ENCODE results near the gene DMRTB1.

- TF ChIP-seq, protein P1, sequence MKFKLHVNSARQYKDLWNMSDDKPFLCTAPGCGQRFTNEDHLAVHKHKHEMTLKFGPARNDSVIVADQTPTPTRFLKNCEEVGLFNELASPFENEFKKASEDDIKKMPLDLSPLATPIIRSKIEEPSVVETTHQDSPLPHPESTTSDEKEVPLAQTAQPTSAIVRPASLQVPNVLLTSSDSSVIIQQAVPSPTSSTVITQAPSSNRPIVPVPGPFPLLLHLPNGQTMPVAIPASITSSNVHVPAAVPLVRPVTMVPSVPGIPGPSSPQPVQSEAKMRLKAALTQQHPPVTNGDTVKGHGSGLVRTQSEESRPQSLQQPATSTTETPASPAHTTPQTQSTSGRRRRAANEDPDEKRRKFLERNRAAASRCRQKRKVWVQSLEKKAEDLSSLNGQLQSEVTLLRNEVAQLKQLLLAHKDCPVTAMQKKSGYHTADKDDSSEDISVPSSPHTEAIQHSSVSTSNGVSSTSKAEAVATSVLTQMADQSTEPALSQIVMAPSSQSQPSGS (tag by site-specific recombination; IDR thresholded peaks at IDR 0.05; ENCODE audit: low read depth), result no peak
- TF ChIP-seq, protein P2, sequence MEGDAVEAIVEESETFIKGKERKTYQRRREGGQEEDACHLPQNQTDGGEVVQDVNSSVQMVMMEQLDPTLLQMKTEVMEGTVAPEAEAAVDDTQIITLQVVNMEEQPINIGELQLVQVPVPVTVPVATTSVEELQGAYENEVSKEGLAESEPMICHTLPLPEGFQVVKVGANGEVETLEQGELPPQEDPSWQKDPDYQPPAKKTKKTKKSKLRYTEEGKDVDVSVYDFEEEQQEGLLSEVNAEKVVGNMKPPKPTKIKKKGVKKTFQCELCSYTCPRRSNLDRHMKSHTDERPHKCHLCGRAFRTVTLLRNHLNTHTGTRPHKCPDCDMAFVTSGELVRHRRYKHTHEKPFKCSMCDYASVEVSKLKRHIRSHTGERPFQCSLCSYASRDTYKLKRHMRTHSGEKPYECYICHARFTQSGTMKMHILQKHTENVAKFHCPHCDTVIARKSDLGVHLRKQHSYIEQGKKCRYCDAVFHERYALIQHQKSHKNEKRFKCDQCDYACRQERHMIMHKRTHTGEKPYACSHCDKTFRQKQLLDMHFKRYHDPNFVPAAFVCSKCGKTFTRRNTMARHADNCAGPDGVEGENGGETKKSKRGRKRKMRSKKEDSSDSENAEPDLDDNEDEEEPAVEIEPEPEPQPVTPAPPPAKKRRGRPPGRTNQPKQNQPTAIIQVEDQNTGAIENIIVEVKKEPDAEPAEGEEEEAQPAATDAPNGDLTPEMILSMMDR (tag by site-specific recombination; IDR thresholded peaks at IDR 0.05), result no peak
- TF ChIP-seq ZNF624 (tag by site-specific recombination; IDR thresholded peaks at IDR 0.05) (no peak), ZEB2 (tag by site-specific recombination; IDR thresholded peaks at IDR 0.05) (no peak), MYNN (tag by site-specific recombination; IDR thresholded peaks at IDR 0.05; ENCODE audit: borderline replicate concordance) (no peak)
Observed at GRCh38 chr1:53477651-53478501, 18.7 kb downstream of the DMRTB1 start.
